Measurements from ENCODE around the gene CASKIN1.
"Not testable (repeated sequence)": the region's sequence is repeated elsewhere in the genome, so short reads cannot be mapped to it uniquely, and the experiment has no call there.

The CASKIN1 gene

DNA sequence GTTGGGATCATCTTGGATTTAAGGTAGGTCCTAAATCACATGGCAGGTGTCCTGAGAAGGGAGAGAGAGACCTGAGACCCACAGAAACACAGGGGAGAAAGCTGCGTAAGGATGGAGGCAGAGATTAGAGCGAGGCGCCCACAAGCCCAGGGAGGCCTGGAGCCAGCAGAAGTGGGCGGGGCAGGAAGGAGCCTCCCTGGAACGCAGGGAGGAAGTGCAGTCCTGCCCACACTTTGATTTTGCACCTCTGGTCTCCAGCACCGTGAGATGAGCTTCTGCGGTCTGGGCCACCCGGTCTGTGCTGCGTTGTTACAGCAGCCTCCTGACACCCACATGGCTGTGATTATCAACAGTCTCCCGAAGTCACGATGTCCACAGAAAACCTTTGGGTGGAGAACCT, 46.2 kb upstream of the CASKIN1 start:
- TF ChIP-seq, protein P1, sequence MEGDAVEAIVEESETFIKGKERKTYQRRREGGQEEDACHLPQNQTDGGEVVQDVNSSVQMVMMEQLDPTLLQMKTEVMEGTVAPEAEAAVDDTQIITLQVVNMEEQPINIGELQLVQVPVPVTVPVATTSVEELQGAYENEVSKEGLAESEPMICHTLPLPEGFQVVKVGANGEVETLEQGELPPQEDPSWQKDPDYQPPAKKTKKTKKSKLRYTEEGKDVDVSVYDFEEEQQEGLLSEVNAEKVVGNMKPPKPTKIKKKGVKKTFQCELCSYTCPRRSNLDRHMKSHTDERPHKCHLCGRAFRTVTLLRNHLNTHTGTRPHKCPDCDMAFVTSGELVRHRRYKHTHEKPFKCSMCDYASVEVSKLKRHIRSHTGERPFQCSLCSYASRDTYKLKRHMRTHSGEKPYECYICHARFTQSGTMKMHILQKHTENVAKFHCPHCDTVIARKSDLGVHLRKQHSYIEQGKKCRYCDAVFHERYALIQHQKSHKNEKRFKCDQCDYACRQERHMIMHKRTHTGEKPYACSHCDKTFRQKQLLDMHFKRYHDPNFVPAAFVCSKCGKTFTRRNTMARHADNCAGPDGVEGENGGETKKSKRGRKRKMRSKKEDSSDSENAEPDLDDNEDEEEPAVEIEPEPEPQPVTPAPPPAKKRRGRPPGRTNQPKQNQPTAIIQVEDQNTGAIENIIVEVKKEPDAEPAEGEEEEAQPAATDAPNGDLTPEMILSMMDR (IDR thresholded peaks at IDR 0.05; ENCODE audit: low read depth, low read length) = no peak
- Histone ChIP-seq H3K27ac (peak overlapping the region; percentile 36; the same call in 1 of the 2 replicates), H3K27me3 (ENCODE audit: insufficient read depth, low read depth, severe bottlenecking) (no peaks in the 10 kb centered on the region), H3K36me3 (peaks cover 98% of the 10 kb centered on the region), H3K9me3 (ENCODE audit: severe bottlenecking) (no peaks in the 10 kb centered on the region), H3K4me3 (ENCODE audit: low read depth, low read length) (no peak overlapping the region)
- no peak for DNase-seq

DNA sequence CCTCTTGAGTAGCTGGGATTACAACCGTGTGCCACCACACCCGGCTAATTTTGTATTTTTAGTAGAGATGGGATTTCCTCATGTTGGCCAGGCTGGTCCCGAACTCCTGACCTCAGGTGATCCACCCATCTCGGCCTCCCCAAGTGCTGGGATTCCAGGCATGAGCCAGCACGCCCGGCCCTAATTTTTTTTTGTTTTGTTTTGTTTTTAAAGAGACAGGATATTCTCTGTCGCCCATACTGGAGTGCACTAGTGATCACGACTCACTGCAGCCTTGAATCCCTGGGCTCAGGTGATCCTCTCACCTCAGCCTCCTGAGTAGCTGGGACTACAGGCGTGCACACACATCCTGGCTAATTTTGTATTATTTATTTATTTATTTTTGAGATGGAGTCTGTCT, 43.9 kb upstream of the CASKIN1 start:
- H3K36me3 ChIP-seq = peaks cover 97% of the 10 kb centered on the region
- H3K27ac ChIP-seq = not testable (repeated sequence)

DNA sequence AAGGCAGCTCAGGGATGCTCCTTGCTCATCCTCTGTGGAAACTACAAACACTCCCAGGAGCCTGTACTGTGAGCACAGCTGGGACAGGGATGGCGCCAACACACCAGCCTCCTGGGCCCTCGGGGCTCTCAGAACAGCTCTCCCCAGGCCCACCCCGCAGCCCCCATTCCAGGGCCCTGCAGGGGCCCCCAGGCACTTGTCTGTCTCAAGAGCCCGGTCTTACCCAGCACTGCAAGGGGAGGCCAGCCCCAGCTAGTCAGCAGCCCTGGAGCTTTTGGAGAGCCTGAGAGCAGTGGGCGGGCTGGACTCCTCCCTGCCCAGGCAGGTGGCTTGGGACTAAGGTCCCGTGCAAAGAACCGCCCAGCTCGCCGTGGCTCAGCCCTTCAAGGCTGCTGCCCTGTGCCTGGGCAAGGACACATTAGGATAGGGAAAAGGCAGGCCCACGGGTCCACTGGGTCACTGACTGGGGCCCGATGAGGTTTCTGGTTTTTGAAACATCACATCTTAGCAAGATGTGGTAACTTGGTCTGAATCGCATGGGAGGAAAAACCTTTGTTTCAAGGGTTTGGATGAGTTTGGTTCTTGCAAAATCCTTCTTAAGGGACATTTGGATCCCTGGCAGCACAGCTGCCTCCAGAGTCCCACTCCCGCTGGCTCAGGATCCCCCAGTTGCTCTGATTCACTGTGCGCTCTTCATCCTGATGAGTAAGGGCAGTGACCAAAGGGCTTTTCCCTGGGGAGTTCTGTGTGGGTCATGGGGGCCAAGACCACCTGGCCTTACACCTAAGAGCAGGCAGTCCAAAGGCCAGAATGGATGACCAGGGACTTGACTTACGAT, 42.7 kb upstream of the CASKIN1 start:
- Histone ChIP-seq H3K36me3 (peaks cover 95% of the 10 kb centered on the region), H3K4me3 (ENCODE audit: low read depth, low read length) (no peak overlapping the region), H3K27me3 (ENCODE audit: insufficient read depth, low read depth, severe bottlenecking) (no peaks in the 10 kb centered on the region), H3K9me3 (ENCODE audit: severe bottlenecking) (no peaks in the 10 kb centered on the region), H3K27ac (peak overlapping the region; percentile 25)
- TF ChIP-seq, protein P1 (IDR thresholded peaks at IDR 0.05; ENCODE audit: low read depth, low read length) = no peak
- DNase-seq = no peak

More for the DNA sequence above, 43.9 kb upstream of the CASKIN1 start:
- H3K4me3 ChIP-seq (ENCODE audit: low read depth, low read length); H3K27me3 ChIP-seq (ENCODE audit: insufficient read depth, low read depth, severe bottlenecking); DNase-seq; H3K9me3 ChIP-seq (ENCODE audit: severe bottlenecking): not testable (repeated sequence)

DNA sequence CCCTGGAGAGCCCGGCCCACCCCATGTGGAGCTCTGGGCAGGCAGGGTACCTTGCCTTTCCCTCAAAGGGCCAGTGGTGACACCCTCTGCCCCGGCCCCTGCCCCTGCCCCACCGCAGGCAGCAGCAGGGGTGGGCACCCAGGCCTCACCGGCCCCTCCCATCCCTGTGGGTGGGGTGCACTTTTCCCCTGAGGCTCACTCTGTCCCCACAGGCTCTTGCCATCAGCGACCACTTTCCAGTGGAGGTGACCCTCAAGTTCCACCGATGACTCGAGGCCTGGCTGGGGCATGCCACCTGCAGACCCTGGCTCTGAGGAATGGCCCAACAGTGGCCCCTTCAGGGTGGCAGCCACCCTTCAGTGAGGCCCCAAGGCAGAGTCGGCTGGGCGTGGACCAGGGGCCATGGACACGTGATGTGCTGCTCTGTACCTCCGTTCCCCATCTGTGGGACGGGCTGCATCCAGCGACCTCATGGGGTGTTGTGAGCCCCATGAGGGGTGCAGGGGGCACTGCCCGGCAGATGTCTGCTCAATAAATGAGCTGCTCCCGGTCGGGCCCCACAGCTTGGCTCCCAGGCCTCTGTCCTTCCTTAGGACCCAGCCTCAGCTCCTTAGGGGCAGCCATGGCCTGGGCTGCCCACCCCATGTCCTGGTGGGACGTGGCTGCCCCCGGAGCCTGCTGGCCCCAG, 41.9 kb upstream of the CASKIN1 start:
- Histone ChIP-seq H3K36me3 (peaks cover 95% of the 10 kb centered on the region), H3K27me3 (ENCODE audit: insufficient read depth, low read depth, severe bottlenecking) (no peaks in the 10 kb centered on the region)
- TF ChIP-seq, protein P1 (IDR thresholded peaks at IDR 0.05; ENCODE audit: low read depth, low read length) = no peak

DNA sequence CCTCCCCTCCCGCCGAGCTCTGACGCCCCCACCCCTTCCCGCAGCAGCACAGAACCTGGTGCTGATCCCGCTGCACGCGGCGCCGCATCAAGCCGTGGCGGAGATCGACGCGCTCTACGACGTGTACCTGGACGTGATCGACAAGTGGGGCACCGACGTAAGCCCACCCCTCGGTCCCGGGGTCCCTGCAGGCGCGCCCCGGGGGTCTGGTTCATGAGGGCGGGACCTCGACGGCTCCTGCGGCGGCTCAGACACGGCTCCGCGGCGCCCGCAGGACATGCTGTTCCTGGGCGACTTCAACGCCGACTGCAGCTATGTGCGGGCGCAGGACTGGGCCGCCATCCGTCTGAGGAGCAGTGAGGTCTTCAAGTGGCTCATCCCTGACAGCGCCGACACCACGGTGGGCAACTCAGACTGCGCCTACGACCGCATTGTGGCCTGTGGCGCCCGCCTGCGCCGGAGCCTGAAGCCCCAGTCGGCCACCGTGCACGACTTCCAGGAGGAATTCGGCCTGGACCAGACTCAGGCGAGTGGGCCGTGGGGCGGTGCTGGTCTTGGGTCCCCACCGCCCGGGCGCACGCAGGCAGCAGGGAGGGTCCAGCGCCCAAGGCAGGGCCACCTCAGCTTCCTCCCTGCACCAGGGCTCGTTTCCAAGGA, 41.2 kb upstream of the CASKIN1 start:
- H3K4me3 ChIP-seq (ENCODE audit: low read depth, low read length) = no peak overlapping the region
- peaks cover 95% of the 10 kb centered on the region for H3K36me3 ChIP-seq

More for the DNA sequence above, 41.9 kb upstream of the CASKIN1 start:
- no peak for DNase-seq
- H3K27ac ChIP-seq = peak overlapping the region; percentile 25
- no peak overlapping the region for H3K4me3 ChIP-seq (ENCODE audit: low read depth, low read length)
- H3K9me3 ChIP-seq (ENCODE audit: severe bottlenecking) = no peaks in the 10 kb centered on the region

More for the DNA sequence above, 41.2 kb upstream of the CASKIN1 start:
- no peak for DNase-seq
- Histone ChIP-seq H3K9me3 (ENCODE audit: severe bottlenecking) (no peaks in the 10 kb centered on the region), H3K27me3 (ENCODE audit: insufficient read depth, low read depth, severe bottlenecking) (no peaks in the 10 kb centered on the region), H3K27ac (no peak overlapping the region; the same call in 1 of the 2 replicates)
- TF ChIP-seq, protein P1 (IDR thresholded peaks at IDR 0.05; ENCODE audit: low read depth, low read length) = no peak
